HG02938 (cell line): ENCODE data around the gene RCBTB2.
A peak's percentile ranks its signal among the peaks of the same experiment; 100 is the strongest.

Experiments
- ATAC-seq: cut with Tn5 transposase; IDR thresholded peaks from one replicate; pipeline ENCODE4 v1.9.1; 2021; ENCODE audit warnings: mild to moderate bottlenecking, moderate library complexity; ENCODE audit not compliant: unreplicated experiment

Gene RCBTB2

DNA sequence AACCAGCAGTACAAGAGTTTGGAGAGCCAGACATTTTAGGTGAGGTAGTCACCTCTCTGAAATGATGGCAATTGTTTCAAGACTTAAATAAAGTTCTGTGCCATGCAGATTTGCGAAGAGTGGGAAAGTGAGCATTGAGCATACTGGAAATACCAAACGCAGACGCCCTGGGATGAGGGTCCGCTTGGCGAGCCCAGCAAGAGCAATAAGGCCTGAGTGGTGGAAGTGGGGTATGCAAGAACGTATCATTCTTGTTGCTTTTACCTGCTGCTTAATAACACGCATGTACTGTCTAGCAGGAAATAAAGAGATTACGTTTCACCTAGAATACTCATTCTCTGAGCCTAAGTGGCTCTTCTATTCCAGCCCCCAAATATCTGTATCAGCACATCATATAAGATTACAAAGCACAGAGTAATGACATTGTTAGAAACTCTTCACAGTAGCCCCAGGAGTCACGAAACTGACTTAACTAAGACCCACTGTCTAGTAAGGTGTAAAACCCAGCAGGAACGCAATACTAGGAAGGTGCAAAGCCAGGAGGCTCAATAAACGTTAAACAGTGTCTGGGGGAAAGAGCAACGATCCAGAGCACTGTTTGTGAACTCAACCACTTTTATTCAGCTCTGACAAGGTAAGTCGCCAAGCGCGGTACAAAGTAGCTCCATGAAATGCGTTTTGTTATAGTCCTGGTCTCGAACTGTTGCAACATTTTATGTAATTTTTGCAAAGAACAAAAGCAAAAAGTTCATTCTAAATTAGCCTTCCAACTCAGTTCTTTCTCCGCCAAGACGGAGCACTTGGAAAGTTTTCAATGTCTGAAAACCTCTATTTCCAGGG is 1.2 kb downstream of the RCBTB2 start:
- no peak for ATAC-seq

DNA sequence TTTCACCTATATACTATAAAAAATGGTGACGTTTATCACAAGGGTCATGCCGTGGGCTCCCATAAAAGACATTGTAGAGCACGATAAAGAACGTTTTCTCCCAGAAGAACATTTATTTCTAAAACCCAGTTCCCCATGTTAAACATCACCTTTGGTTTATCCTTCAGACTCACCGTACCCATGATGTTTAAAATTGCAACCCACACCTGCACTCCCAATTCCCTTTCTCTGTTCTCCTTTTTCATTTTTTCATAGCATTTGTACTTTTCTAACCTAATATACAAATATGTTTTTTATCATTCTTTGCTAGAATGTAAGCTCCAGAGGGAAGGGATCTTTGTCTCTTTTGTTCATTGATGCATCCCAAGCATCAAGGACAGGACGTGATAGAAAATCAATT is 2.0 kb downstream of the RCBTB2 start:
- no peak for ATAC-seq

DNA sequence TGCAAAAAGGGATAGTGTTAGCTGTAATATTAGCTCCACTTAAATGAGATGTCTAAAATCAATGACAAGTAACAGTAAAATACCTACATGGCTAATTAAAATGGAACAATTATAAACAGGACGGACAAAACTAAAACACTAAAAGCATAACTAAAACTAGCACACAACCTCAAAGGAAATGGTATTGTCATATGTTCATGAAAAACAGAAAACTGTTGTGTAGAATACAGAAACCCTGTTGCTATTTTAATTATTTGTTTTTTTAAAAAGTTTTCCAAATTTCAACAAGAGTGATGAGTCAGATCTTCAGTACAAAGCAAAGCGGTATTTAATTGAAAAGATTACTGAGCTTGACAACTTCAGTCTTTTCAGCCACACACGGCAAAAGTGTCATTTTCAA is 4.2 kb downstream of the RCBTB2 start:
- no peak for ATAC-seq

DNA sequence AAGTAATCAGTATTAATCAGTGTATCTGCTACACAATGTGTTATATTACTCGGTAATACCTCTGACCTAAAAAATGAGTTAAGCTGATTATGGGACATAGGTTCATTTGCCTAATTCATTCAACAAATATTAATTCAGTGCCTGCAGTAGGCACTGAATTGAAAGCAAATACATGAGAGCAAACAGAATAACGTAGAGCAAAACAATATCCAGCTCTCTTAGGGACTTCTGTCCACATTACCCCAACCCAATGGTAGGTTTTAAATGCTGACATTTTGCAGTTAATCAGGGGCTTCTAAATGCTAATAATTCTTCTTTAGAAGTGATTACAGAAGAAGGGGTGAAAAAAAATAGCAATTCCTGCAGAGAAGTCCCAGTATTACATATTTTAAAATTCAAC is 4.9 kb downstream of the RCBTB2 start:
- ATAC-seq, result no peak

DNA sequence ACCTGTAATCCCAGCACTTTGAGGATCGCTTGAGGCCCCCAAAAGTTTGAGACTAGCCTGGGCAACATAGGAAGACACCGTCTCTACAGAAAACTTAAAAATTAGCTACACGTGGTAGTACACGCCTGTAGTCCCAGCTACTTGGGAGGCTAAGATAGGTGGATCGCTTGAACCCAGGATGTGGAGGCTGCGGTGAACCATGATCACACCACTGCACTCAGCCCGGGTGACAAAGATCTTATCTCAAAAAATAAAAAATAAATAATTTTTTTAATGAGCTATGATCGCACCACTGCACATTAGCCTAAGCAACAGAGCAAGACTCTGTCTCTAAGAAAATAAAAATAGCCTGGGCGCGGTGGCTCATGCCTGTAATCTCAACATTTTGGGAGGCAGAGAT is 6.6 kb downstream of the RCBTB2 start:
- ATAC-seq, result no peak

DNA sequence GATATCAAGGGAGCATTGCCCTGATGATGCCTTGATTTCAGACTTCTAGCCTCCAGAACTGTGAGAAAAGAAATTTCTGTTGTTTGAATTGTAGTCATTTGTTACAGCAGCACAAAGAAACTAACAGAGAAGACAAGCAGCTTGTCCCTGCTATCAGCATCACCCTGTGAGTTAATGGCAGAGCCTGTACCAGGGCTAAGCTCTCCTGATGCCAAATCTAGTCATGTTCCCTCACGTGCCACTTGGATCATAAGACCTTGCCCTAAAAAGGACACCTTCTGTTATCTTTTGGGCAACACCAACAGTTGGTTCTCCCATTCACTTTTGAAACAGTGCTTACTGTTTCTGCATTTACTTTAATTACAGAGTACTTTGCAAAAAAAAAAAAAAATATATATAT is 14.8 kb downstream of the RCBTB2 start:
- ATAC-seq, result no peak

DNA sequence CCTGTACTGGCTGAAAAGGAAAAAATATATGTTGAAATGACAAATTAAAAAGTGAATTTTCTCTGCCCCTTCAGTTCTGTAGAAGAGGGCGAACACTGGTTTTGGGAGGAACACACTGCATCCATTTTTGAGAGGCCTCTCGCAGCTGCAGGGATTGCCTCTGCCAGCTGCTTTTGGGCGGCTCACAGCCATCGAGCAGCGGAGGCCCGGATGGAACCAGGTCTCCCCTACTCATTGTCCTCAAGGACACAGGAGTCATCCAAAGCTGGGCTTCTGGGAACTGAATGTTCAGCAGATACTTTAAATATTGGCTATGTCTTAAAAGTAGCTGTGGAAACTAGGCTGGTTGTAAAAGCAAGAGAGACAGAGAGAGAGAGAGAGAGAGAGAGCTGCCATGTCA is 17.1 kb downstream of the RCBTB2 start:
- ATAC-seq, result no peak

DNA sequence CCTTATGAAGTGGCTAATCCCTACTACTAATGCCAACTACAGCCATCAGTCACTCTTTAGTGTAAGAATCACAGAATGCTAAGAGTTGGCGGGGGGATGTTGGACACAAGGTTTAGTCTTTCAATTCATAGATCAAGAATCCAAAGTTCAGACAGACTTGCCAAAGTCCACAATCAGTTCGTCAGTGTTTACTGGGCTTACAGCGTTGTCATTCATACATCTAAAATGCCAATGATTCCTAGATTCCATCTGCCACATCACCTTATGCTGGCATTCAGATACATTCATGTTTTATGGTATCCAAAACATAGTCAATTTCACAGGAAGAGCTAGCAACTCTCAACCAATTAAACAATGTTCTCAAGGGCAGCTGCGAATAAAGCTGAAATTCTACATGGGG is 18.1 kb downstream of the RCBTB2 start:
- no peak for ATAC-seq

DNA sequence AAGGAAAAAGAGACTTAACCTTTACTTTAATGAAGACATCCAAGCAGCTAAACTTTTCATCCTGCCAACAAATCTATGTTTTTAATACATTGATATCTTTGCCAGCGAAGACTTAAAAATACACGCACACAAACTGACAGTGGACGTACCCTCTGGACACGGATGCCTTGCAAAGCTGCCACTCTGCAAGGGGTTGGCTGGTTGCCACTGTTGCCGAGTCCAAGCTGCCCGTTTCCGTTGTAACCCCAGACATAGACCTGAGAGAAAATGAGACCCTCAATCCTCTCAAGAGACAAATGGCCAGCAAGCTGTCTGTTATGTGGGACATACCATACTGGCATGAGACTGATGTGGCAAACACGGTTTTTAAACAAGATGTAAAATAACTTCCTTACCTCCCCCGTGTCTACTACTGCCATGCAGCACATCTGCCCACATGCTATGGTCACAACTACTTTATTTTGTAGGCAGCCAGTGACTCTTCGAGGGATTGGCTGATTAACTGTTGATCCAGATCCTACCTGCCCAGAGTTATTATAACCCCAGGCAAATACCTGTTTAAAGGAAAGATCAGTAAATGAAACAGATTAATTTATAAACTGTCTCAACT is 21.2 kb downstream of the RCBTB2 start:
- ATAC-seq, result no peak

DNA sequence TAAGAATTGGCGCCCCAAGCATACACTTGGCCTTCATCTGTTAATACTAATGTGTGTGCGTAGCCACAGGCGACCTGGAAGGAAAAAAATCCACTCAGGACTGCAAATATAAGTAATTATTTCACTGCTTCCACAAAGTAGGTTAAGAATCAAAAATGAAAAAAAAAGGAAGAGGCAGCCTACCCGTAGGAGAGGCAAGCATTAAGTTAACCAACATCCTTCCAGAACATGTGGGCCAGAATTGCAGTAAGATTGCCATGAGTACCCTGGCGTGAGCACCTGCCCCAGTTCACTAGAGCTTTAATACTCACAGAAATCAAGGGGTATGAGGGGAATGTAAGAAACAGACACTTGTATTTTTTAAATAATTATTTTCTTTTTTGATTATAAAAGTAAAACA is 22.2 kb downstream of the RCBTB2 start:
- ATAC-seq, result no peak

DNA sequence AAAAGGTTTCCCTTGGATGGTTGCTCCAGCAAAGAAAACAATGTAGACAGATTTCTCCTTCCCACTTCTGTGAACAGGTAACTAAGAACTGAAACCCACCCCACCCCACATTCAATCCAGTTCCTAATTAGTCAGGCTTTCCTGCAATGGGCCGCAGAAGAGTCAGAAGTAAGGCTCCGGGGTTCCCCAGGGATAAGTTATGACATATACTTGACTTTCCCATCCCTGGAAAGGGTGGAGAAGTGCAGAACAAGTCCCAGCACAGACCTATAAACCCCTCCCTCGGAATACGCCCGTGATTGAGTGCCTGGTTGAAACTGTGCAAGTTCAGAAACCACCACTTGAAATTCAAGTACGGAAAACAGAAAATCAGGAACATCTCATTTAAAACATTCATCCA is 24.9 kb downstream of the RCBTB2 start:
- no peak for ATAC-seq

DNA sequence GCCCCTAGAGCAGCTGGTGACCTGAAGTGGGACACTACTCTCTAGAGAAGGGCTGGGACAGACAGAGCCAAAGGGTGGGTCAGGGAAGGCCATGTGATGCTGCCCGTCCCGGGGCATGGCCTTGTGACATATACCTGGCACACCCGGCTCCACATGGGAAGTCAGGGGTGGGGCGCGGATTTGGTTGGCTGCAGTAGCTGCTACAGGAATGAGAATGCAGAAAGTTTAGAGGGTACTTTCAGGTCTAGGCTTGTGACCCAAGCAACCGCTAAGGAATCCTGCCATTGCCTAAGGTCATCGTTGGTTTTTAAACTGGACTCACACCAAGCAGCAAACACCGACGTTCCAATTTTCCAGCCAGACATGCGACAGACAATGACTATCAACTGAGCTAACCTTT is 25.9 kb downstream of the RCBTB2 start:
- ATAC-seq, result no peak

DNA sequence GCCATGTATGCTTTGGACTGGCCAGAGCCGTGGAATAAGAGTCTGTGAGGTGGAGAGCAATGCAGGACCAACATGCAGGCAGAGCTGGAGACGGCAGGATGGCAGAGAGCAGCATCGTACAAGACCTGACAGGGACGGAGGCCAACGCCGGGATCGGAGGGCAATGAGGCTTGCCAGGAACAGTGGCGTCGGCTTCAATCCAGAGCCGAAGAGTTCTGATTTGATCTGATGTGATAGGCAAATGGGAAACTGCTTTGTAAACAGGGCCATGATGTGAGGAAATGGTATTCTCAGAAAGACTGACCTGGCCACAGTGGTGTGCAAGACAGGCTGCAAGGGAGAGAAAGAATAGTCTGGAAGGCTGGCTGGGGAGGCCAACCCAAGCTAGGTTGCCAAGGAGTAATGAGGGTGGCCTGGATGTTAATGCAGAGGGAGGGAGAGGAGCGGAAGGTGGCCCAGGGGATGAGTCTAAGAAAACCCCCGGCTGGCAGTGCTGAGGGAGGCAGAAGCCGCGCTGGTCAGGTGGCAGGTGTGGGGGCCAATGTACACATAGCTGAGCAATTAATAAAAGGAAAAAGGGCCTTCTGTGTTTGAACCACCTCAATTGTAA is 26.7 kb downstream of the RCBTB2 start:
- peak; percentile 30 for ATAC-seq

DNA sequence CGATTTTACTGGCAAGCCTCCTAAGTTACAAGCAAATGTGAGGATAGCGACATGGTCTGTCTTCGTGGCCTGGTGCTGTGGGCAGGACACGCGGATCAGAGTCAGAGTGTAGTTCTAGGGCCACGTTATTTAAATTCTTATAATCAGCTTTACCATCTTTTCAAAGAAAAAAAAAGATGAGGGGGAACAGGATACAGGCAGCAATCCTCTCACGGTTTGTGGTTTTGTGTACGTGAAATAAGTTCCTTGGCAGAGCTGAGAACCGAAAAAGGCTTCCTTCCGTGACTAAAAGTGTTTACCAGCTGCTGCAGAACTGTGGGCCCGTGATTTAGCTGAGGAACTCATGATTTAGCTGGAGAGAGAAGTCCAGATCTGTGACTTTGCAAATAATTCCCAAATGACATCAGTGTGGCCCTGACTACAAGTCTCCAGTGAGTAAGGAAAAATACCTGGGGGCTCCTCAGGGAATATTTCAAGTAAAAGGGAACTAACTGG is 27.2 kb downstream of the RCBTB2 start:
- peak; percentile 83 for ATAC-seq

DNA sequence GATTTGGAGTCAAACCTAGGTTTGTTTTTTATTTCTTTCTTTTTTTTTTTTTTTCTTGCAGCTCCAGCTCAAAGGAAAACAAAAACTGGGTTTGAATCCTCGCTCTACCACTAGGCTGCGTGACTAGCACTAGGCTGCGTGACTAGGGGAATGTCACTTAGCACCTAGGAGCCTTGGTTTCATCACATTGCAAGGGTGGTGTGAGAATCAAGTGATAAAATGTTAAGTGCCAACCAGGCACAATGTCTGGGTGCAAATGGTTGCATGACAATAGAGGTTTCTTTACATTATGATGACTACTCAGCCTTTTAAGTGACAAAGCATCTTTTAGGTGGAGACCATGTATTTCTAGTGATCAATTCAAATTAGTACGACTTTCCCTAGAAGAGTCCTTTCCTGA is 27.9 kb downstream of the RCBTB2 start:
- ATAC-seq, result no peak

DNA sequence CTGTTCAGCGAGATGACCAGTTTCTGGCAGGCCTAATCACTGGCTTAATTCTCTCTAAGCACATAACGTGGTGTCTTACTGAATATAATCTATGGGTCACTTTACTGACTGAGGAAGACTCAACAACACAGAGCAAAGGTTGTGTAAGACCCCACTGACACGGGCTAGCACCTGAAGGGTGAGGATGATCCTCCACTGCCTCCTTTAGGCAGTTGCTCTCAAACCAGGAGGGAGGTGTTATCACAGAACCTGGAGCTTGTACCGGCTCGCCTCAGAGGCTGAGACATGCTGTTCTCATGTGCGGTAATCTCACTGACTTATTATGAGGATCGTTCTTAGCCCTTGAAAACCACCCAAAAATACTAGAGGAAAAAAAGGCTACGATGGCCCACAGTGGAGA is 28.3 kb downstream of the RCBTB2 start:
- ATAC-seq, result no peak

DNA sequence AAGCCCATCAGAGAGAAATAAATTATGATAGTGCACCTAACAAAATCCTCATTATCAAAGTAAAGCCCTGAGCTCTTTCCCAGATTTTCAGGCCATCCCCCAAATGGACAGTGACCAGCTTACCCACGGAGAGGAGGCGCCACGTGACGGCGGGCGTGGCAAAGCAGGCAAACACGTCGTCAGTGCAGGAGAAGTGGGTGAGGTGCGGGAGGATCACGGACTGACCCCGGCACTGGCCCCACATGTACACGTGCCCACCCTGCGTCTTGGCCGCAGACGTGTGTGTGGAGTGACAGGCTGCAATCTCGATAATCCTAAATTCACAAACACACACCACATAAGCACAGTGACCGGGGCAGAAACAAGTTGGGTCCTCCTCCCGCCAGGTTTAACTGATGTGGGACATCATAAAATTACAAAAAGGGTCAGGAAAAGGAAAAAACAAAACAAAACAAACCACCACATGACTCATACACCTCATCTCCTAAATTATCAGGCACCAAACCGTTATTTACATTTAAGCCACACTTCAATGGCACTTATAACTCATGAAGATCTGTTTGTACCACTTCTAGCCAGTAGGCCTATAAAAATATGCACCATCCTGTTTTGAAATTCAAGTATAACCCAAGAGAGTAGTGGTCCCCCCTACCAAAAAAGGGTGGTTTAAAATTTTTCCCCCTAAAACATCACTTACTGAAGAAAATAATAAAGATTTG is 30.1 kb downstream of the RCBTB2 start:
- ATAC-seq, result no peak

DNA sequence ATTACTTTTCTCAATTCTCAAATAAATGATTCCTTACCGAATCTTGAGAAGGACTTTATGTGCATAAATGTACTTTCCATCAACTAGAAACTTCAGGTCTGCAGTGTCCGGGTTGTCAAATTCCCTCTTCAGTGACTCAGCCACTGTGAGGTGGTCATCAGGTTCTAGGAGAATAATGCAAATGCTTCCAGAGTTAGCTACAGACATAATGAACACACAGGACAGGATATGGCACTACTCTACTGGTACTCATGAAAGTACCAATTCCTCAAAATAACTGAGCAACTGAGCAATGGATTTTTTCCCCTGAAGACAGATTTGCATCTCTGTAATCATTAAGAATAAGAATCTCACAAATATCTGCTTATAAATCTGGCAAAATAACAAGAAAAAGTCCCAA is 31.2 kb downstream of the RCBTB2 start:
- ATAC-seq, result no peak

DNA sequence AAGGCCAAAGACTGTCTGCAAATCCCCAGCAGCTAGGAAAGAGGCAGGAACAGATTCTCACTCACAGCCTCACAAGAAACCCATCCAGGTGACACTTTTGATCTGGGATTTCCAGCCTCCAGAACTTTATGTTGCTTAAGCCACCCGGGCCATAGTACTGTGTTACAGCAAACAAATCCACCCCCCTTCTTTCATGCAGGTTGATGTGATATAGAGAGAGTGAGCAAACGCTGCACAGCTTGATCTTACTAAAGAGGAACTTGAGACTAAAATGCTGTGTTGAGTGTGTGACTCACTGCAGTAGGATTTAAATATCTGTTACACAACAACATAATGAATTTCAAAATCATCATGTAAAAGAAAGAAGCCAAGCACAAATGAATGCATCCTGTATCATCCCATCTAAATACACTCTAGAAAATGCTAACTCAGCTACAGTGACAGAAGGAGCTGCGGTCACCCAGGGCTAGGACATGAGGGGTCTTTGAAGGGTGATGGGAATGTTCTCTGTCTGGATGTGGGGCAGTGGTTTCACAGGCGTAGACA is 32.2 kb downstream of the RCBTB2 start:
- no peak for ATAC-seq

DNA sequence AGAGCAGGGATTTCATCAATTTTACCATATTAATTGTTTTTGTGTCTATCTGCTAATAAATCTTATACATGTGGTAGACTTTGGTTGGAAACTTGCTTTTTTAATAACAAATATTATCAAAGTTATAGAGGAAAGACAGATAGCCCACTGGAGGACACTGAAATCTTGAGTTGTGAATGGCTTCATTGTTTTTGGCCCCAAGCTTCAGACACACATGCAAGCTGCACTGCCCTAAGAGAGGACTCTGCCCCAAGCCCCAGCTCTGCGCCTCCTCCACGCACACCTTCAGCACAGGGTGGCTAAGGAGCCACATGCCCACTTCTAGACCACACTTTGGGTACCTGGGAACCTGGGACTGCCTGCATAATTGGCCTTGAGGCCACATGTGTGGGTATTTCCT is 35.2 kb downstream of the RCBTB2 start:
- no peak for ATAC-seq
